ENCODE data around the gene MYH2. TPM values are rescaled to one million over a fixed set of nuclear protein-coding genes. Genes with fewer than 3 reads are reported as not detected.

MYH2 gene
- total RNA-seq (under 1 TPM in 2 of 9 donors, not detected in 7; 0.07 to 0.40 TPM), polyA plus RNA-seq (not detected)
- long read RNA-seq, donor 1, result 0 reads
- long read RNA-seq, donor 2, result 0 reads
- long read RNA-seq, donor 3, result 0 reads

GRCh38 chr17:10549096-10549842, at the start of gene MYH2:
TSS of gene MYH2 (minus strand) at chr17:10549658. CDS start at chr17:10547920, 1,738 bp downstream.
- TF ChIP-seq POLR2A (IDR thresholded peaks at IDR 0.05), result no peak
- no peak for TF ChIP-seq CTCF (IDR thresholded peaks at IDR 0.05)
- Histone ChIP-seq H3K36me3 (no peaks in the 10 kb centered on the region), H3K4me3 (no peak within 1 kb of the TSS), H3K9me3 (no peaks in the 10 kb centered on the region), H3K27me3 (no peaks in the 10 kb centered on the region), H3K4me1 (no peaks in the 10 kb centered on the region), H3K27ac (no peak within 1 kb of the TSS)
- intact Hi-C loops (cut with DNase I), result loop anchor here in 1 of 10 donors (10.0 kb wide), 1 partner anchor 64 kb away; no protein-coding TSS in a partner anchor
- WGBS, 4 donors, result 52 to 56% (median 55%) methylated on average over 9 of the region's 9 CpGs
- DNase-seq (no peak), ATAC-seq (no peak)

- no peak overlapping the region for H3K27ac ChIP-seq
- no peaks in the 10 kb centered on the region for H3K36me3 ChIP-seq
- DNase-seq (no peak), ATAC-seq (no peak)
- WGBS, 4 donors, result 61 to 78% (median 70%) methylated on average over 2 of the region's 2 CpGs
- intact Hi-C loops (cut with DNase I), result no loop called here
- TF ChIP-seq POLR2A (IDR thresholded peaks at IDR 0.05) (no peak), CTCF (IDR thresholded peaks at IDR 0.05) (no peak)
- peaks cover 0 to 8% (median 0%) of the 10 kb centered on the region in 9 donors for H3K27me3 ChIP-seq
- H3K4me1 ChIP-seq, result no peaks in the 10 kb centered on the region
- H3K9me3 ChIP-seq, result peaks cover 0 to 6% (median 0%) of the 10 kb centered on the region in 12 donors
- no peak overlapping the region for H3K4me3 ChIP-seq
Observed at GRCh38 chr17:10598621-10599020, 49.2 kb upstream of the MYH2 start.

- Histone ChIP-seq H3K27me3 (peaks cover 0 to 11% (median 0%) of the 10 kb centered on the region in 9 donors), H3K9me3 (peaks cover 0 to 6% (median 0%) of the 10 kb centered on the region in 12 donors), H3K4me1 (no peaks in the 10 kb centered on the region), H3K4me3 (no peak overlapping the region), H3K36me3 (no peaks in the 10 kb centered on the region), H3K27ac (no peak overlapping the region)
- WGBS, 4 donors, result 61 to 76% (median 69%) methylated on average over 8 of the region's 8 CpGs
- ATAC-seq (no peak), DNase-seq (no peak)
- TF ChIP-seq CTCF (IDR thresholded peaks at IDR 0.05) (no peak), POLR2A (IDR thresholded peaks at IDR 0.05) (no peak)
- intact Hi-C loops (cut with DNase I), result loop anchor here in 1 of 10 donors (10.0 kb wide), 1 partner anchor 135 kb away; no protein-coding TSS in a partner anchor
Observed at GRCh38 chr17:10589553-10590145, 40.2 kb upstream of the MYH2 start.

- Histone ChIP-seq H3K27ac (no peak overlapping the region), H3K27me3 (peaks cover 0 to 6% (median 0%) of the 10 kb centered on the region in 9 donors), H3K4me1 (no peaks in the 10 kb centered on the region), H3K9me3 (peaks cover 0 to 3% (median 0%) of the 10 kb centered on the region in 12 donors), H3K4me3 (no peak overlapping the region), H3K36me3 (no peaks in the 10 kb centered on the region)
- intact Hi-C loops (cut with DNase I), result loop anchor here in 1 of 10 donors (10.0 kb wide), 1 partner anchor 131 kb away; no protein-coding TSS in a partner anchor
- TF ChIP-seq POLR2A (IDR thresholded peaks at IDR 0.05), result no peak
- TF ChIP-seq CTCF (IDR thresholded peaks at IDR 0.05), result no peak
- DNase-seq, result no peak
- 69 to 75% (median 71%) methylated on average over 9 of the region's 9 CpGs for WGBS, 4 donors
- no peak for ATAC-seq
Observed at GRCh38 chr17:10585529-10585928, 36.1 kb upstream of the MYH2 start.
